Suprapubic skin (tissue), 4 donors: Measurements from ENCODE around the gene AGAP3. TPM values are rescaled to one million over a fixed set of nuclear protein-coding genes. Genes with fewer than 3 reads are reported as not detected.

Source experiments
- DNase-seq, 2 donors: peaks; one replicate each; pipeline ENCODE4 v3.0.0-alpha.2; 2019; ENCODE audit warnings: low spot score in 2 of 2
- H3K27ac ChIP-seq: fragments of 200-600 bp; sonication (generic); one replicate; pipeline ENCODE4 v1.5.1; 2019
- H3K27me3 ChIP-seq: fragments of 200-600 bp; sonication (generic); one replicate; pipeline ENCODE4 v1.5.1; 2019
- H3K36me3 ChIP-seq: fragments of 200-600 bp; sonication (generic); one replicate; pipeline ENCODE4 v1.5.1; 2019
- H3K4me1 ChIP-seq: fragments of 200-600 bp; sonication (generic); one replicate; pipeline ENCODE4 v1.5.1; 2019
- H3K4me3 ChIP-seq: fragments of 200-600 bp; sonication (generic); one replicate; pipeline ENCODE4 v1.5.1; 2019; ENCODE audit warnings: mild to moderate bottlenecking
- H3K9me3 ChIP-seq: fragments of 200-600 bp; sonication (generic); one replicate; pipeline ENCODE4 v1.5.1; 2019
- EP300 ChIP-seq: sonication (generic); formaldehyde crosslinking; IDR thresholded peaks from one replicate; pipeline ENCODE4 v1.6.1; 2017; ENCODE audit warnings: antibody characterized with exemption
- POLR2A ChIP-seq, 2 donors: fragments of 450-650 bp; IDR thresholded peaks; one replicate each; pipeline ENCODE4 v1.6.1; 2017; ENCODE audit warnings: antibody characterized with exemption in 2 of 2, mild to moderate bottlenecking in 2 of 2, moderate library complexity in 2 of 2
- POLR2AphosphoS5 ChIP-seq, 3 donors: sonication (generic); formaldehyde crosslinking; IDR thresholded peaks; one replicate each; pipeline ENCODE4 v1.6.1; 2017; ENCODE audit warnings: antibody characterized with exemption in 3 of 3
- WGBS: methylation state at CpG from one replicate; pipeline ENCODE4 v1.1.5; 2018; 5-methylcytosine and 5-hydroxymethylcytosine counted together
- total RNA-seq, 4 donors: library from RNA; depleted of rRNA; stranded (reverse); fragments of >200 nt; gene quantifications; one replicate each; pipeline ENCODE4 v1.1.0, GENCODE V29; 2016
- TF ChIP-seq, protein P1 (sequence below), 2 donors: fragments of 200-600 bp in 1 of 2; fragments of 450-650 bp in 1 of 2; sonication (generic) in 1 of 2; IDR thresholded peaks; one replicate each; pipeline ENCODE4 v1.5.1; 2016 to 2019; ENCODE audit warnings: antibody characterized with exemption in 2 of 2, mild to moderate bottlenecking in 1 of 2, moderate library complexity in 1 of 2

Gene AGAP3
- total RNA-seq, 4 donors from 2014 or later = 126 to 162 (median 134) TPM

DNA sequence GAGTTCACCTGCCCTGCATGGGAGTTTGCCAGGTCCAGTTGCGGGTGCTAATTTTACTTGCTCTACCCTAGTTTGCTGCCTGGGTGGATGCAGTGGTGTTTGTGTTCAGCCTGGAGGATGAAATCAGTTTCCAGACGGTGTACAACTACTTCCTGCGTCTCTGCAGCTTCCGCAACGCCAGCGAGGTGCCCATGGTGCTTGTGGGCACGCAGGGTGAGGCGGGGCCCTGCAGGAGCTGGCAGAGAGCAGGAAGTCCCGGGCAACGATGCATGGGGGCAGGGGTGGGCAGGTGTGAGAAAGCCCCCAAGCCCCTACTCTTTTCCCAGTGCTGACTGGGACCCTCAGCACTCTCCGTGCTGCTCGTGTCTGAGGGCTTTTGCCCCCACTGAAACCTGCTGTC lies 31.3 kb downstream of the AGAP3 start:
- Histone ChIP-seq H3K27ac (no peak overlapping the region), H3K4me1 (peaks cover 42% of the 10 kb centered on the region), H3K9me3 (no peaks in the 10 kb centered on the region), H3K4me3 (peak overlapping the region; percentile 55), H3K27me3 (no peaks in the 10 kb centered on the region), H3K36me3 (peaks cover 50% of the 10 kb centered on the region)
- no peak for DNase-seq
- WGBS = 28% methylated on average over 7 of the region's 12 CpGs
- TF ChIP-seq EP300 (no peak), POLR2A (IDR thresholded peaks at IDR 0.05) (no peak), POLR2AphosphoS5 (IDR thresholded peaks at IDR 0.05) (no peak)
- TF ChIP-seq, protein P1, sequence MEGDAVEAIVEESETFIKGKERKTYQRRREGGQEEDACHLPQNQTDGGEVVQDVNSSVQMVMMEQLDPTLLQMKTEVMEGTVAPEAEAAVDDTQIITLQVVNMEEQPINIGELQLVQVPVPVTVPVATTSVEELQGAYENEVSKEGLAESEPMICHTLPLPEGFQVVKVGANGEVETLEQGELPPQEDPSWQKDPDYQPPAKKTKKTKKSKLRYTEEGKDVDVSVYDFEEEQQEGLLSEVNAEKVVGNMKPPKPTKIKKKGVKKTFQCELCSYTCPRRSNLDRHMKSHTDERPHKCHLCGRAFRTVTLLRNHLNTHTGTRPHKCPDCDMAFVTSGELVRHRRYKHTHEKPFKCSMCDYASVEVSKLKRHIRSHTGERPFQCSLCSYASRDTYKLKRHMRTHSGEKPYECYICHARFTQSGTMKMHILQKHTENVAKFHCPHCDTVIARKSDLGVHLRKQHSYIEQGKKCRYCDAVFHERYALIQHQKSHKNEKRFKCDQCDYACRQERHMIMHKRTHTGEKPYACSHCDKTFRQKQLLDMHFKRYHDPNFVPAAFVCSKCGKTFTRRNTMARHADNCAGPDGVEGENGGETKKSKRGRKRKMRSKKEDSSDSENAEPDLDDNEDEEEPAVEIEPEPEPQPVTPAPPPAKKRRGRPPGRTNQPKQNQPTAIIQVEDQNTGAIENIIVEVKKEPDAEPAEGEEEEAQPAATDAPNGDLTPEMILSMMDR (IDR thresholded peaks at IDR 0.05) = no peak

DNA sequence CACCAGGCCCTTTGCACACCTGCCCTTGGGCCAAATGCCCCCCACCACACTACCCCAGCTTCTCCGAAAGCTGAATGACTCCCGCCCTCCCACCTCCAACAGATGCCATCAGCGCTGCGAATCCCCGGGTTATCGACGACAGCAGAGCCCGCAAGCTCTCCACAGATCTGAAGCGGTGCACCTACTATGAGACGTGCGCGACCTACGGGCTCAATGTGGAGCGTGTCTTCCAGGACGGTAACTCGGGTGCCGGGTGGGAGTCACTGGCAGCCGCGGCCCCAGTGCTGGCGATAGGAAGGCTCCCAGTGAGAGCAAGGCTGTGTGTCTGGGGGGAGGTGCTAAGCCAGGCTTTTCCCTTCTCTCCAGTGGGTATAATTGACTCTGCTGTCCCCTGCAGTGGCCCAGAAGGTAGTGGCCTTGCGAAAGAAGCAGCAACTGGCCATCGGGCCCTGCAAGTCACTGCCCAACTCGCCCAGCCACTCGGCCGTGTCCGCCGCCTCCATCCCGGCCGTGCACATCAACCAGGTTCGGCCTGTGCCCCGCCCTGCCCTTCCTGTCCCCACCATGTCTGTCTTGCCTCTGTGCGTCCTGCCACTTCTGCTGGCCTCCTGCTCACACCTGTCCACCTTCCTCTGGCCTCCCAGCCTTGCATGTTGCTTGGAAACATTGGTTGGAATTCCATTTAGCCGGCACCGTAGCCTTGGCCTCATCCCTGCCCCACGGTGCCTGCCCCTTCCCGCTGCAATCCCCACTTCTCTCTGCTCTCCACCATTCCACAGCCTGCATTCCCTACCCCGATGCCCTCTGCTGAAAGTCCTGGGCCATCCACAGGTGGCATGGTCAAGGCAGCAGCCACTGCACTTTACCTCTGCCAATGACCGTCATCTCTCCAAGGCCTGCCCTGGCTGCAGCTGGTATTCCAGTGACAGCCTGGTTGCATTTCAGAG lies 32.1 kb downstream of the AGAP3 start:
- H3K4me3 ChIP-seq = no peak overlapping the region
- no peaks in the 10 kb centered on the region for H3K9me3 ChIP-seq
- TF ChIP-seq POLR2AphosphoS5 (IDR thresholded peaks at IDR 0.05) = no peak
- TF ChIP-seq, protein P1 (IDR thresholded peaks at IDR 0.05) = no peak
- TF ChIP-seq EP300 = no peak
- no peaks in the 10 kb centered on the region for H3K27me3 ChIP-seq
- H3K4me1 ChIP-seq = peaks cover 40% of the 10 kb centered on the region
- H3K27ac ChIP-seq = no peak overlapping the region
- WGBS = 93% methylated on average over 33 of the region's 38 CpGs
- DNase-seq = no peak
- H3K36me3 ChIP-seq = peaks cover 58% of the 10 kb centered on the region

- 96% methylated on average over 11 of the region's 13 CpGs for WGBS
- peaks cover 63% of the 10 kb centered on the region for H3K36me3 ChIP-seq
Measured at GRCh38 chr7:151119055-151119415, 32.8 kb downstream of the AGAP3 start.

GRCh38 chr7:151119902-151120301 lies 33.6 kb downstream of the AGAP3 start:
- TF ChIP-seq EP300 (no peak), POLR2A (IDR thresholded peaks at IDR 0.05) (no peak), POLR2AphosphoS5 (IDR thresholded peaks at IDR 0.05) (no peak)
- TF ChIP-seq, protein P1 (IDR thresholded peaks at IDR 0.05) = no peak

More at GRCh38 chr7:151119055-151119415, 32.8 kb downstream of the AGAP3 start:
- Histone ChIP-seq H3K4me1 (peaks cover 33% of the 10 kb centered on the region), H3K4me3 (no peak overlapping the region), H3K27ac (no peak overlapping the region), H3K27me3 (no peaks in the 10 kb centered on the region), H3K9me3 (no peaks in the 10 kb centered on the region)
- TF ChIP-seq, protein P1 (IDR thresholded peaks at IDR 0.05) = no peak
- no peak for TF ChIP-seq POLR2A (IDR thresholded peaks at IDR 0.05)
- TF ChIP-seq EP300 = no peak
- TF ChIP-seq POLR2AphosphoS5 (IDR thresholded peaks at IDR 0.05) = no peak
- no peak for DNase-seq

GRCh38 chr7:151120896-151121295 lies 34.6 kb downstream of the AGAP3 start:
- TF ChIP-seq EP300 = no peak
- TF ChIP-seq POLR2AphosphoS5 (IDR thresholded peaks at IDR 0.05) = no peak
- TF ChIP-seq, protein P1 (IDR thresholded peaks at IDR 0.05) = no peak
- TF ChIP-seq POLR2A (IDR thresholded peaks at IDR 0.05) = no peak
- H3K9me3 ChIP-seq = no peaks in the 10 kb centered on the region
- 93% methylated on average over 19 of the region's 22 CpGs for WGBS
- DNase-seq = no peak
- no peaks in the 10 kb centered on the region for H3K27me3 ChIP-seq
- peaks cover 43% of the 10 kb centered on the region for H3K4me1 ChIP-seq
- H3K36me3 ChIP-seq = peaks cover 70% of the 10 kb centered on the region
- H3K4me3 ChIP-seq = no peak overlapping the region
- H3K27ac ChIP-seq = no peak overlapping the region

More at GRCh38 chr7:151119902-151120301, 33.6 kb downstream of the AGAP3 start:
- no peaks in the 10 kb centered on the region for H3K9me3 ChIP-seq
- H3K36me3 ChIP-seq = peaks cover 68% of the 10 kb centered on the region
- H3K27ac ChIP-seq = no peak overlapping the region
- H3K27me3 ChIP-seq = no peaks in the 10 kb centered on the region
- no peak overlapping the region for H3K4me3 ChIP-seq
- 86% methylated on average over 21 of the region's 27 CpGs for WGBS
- DNase-seq = no peak
- H3K4me1 ChIP-seq = peaks cover 37% of the 10 kb centered on the region
